Mesenchymal stem cell (in vitro differentiated cells and primary cell): ENCODE data around the gene ARAP3.

Source experiments
- DNase-seq: peaks from one replicate; pipeline ENCODE4 v3.0.0-alpha.2; 2013
- H2AFZ ChIP-seq: one replicate; pipeline ENCODE4 v1.6.1; 2013; ENCODE audit warnings: low read depth, mild to moderate bottlenecking, control low read depth, inconsistent platforms, low read length, moderate library complexity
- H2AK5ac ChIP-seq: 2 replicates; pipeline ENCODE4 v1.6.1; 2013; ENCODE audit warnings: low read length, moderate library complexity, mild to moderate bottlenecking, inconsistent platforms; ENCODE audit not compliant: severe bottlenecking
- H2BK120ac ChIP-seq: one replicate; pipeline ENCODE4 v1.6.1; 2013; ENCODE audit warnings: low read depth, mild to moderate bottlenecking, inconsistent platforms, low read length, moderate library complexity
- H2BK12ac ChIP-seq, 2 experiments: one replicate each; pipeline ENCODE4 v1.6.1; 2013; ENCODE audit warnings: inconsistent platforms in 2 of 2, low read length in 2 of 2, mild to moderate bottlenecking in 2 of 2, moderate library complexity in 2 of 2, control low read depth in 1 of 2
- H2BK15ac ChIP-seq: one replicate; pipeline ENCODE4 v1.6.1; 2013; ENCODE audit warnings: mild to moderate bottlenecking, low read depth, inconsistent platforms; ENCODE audit not compliant: poor library complexity, severe bottlenecking
- H2BK5ac ChIP-seq: 2 replicates; pipeline ENCODE4 v1.6.1; 2013; ENCODE audit warnings: low read depth, mild to moderate bottlenecking, low read length, control low read depth, inconsistent platforms; ENCODE audit not compliant: poor library complexity, severe bottlenecking
- H3K14ac ChIP-seq, 2 experiments: one replicate each; pipeline ENCODE4 v1.6.1; 2013; ENCODE audit warnings: inconsistent platforms in 2 of 2, low read length in 2 of 2, control low read depth in 1 of 2, mild to moderate bottlenecking in 1 of 2, moderate library complexity in 1 of 2
- H3K18ac ChIP-seq, 2 experiments: one replicate each; pipeline ENCODE4 v1.6.1; 2013; ENCODE audit warnings: inconsistent platforms in 2 of 2, low read length in 2 of 2, control low read depth in 1 of 2, low read depth in 1 of 2, mild to moderate bottlenecking in 1 of 2
- H3K23ac ChIP-seq, 2 experiments: one replicate each; pipeline ENCODE4 v1.6.1; 2013; ENCODE audit warnings: inconsistent platforms in 2 of 2, low read length in 2 of 2, mild to moderate bottlenecking in 2 of 2, moderate library complexity in 2 of 2, control low read depth in 1 of 2
- H3K27ac ChIP-seq: 2 replicates; pipeline ENCODE4 v1.5.1; 2013; ENCODE audit warnings: mild to moderate bottlenecking, moderate library complexity, low read length, control low read depth, inconsistent platforms; ENCODE audit not compliant: poor library complexity, severe bottlenecking
- H3K27me3 ChIP-seq, 2 experiments: 2 replicates each; pipeline versions ENCODE4 v1.6.1 to v1.7.0; 2013; ENCODE audit warnings: low read length in 2 of 2, mild to moderate bottlenecking in 2 of 2, moderate library complexity in 2 of 2, control low read depth in 1 of 2, inconsistent platforms in 1 of 2; ENCODE audit not compliant: control insufficient read depth in 1 of 2, insufficient read depth in 1 of 2
- H3K36me3 ChIP-seq, 2 experiments: 2 replicates each; pipeline versions ENCODE4 v1.6.1 to v1.7.0; 2013; ENCODE audit warnings: low read length in 2 of 2, control low read depth in 1 of 2, inconsistent platforms in 1 of 2, low read depth in 1 of 2, mild to moderate bottlenecking in 1 of 2; ENCODE audit not compliant: insufficient read depth in 2 of 2, control insufficient read depth in 1 of 2
- H3K4ac ChIP-seq, 2 experiments: one replicate each; pipeline ENCODE4 v1.6.1; 2013; ENCODE audit warnings: inconsistent platforms in 2 of 2, low read length in 2 of 2, mild to moderate bottlenecking in 2 of 2, moderate library complexity in 2 of 2, control low read depth in 1 of 2, low read depth in 1 of 2
- H3K4me1 ChIP-seq: 2 replicates; pipeline ENCODE4 v1.6.1; 2013; ENCODE audit warnings: low read depth, low read length, control low read depth; ENCODE audit not compliant: control insufficient read depth, insufficient read depth
- H3K4me2 ChIP-seq: 2 replicates; pipeline ENCODE4 v1.6.1; 2013; ENCODE audit warnings: low read length, mild to moderate bottlenecking, inconsistent platforms; ENCODE audit not compliant: poor library complexity, severe bottlenecking
- H3K4me3 ChIP-seq, 2 experiments: 2 replicates each; pipeline versions ENCODE4 v1.5.1 to v1.7.0; 2013; ENCODE audit warnings: low read length in 2 of 2, mild to moderate bottlenecking in 2 of 2, control low read depth in 1 of 2, low read depth in 1 of 2; ENCODE audit not compliant: insufficient read depth in 1 of 2
- H3K79me1 ChIP-seq: replicated peaks from 2 replicates; pipeline ENCODE4 v1.6.1; 2013; ENCODE audit warnings: mild to moderate bottlenecking, control low read depth, low read length, inconsistent platforms; ENCODE audit not compliant: poor library complexity, severe bottlenecking
- H3K9ac ChIP-seq: 2 replicates; pipeline ENCODE4 v1.7.0; 2013; ENCODE audit warnings: mild to moderate bottlenecking, low read length, moderate library complexity
- H3K9me3 ChIP-seq: 2 replicates; pipeline ENCODE4 v1.7.0; 2013; ENCODE audit warnings: mild to moderate bottlenecking, low read length; ENCODE audit not compliant: control insufficient read depth
- H4K8ac ChIP-seq: one replicate; pipeline ENCODE4 v1.6.1; 2013; ENCODE audit warnings: inconsistent platforms, mild to moderate bottlenecking, low read length, moderate library complexity
- H4K91ac ChIP-seq: one replicate; pipeline ENCODE4 v1.6.1; 2013; ENCODE audit warnings: mild to moderate bottlenecking, low read length, inconsistent platforms
- WGBS: methylation state at CpG from one replicate; pipeline ENCODE4 v1.1.7; 2013; ENCODE audit warnings: mixed read lengths; 5-methylcytosine and 5-hydroxymethylcytosine counted together

Gene ARAP3

DNA sequence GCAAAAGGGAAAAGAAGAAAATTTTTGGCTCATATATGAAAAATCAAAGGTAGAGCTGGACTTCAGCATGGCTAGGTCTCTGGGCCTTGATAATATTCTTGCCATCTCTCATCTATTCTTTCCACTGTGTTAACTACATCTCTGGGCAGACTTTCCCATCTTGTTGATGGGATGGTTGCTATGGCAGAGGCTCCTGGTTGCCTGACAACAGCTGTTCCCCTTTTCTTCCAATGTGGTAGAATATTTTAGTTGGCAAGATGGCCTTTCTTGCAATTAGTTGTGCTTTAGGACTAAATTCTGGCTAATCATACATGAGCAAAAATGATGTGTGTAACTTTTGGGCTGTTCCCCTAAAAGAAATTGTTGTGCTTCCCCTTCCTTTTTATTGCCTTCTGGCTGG is 40.2 kb upstream of the ARAP3 start:
- Histone ChIP-seq H3K79me1 (no peaks in the 10 kb centered on the region), H3K4me3 (no peak overlapping the region), H3K23ac (no peak overlapping the region), H2AK5ac (no peak overlapping the region), H3K14ac (no peak overlapping the region), H2AFZ (no peak overlapping the region), H4K8ac (no peak overlapping the region), H2BK12ac (no peak overlapping the region), H3K9ac (no peak overlapping the region), H2BK5ac (no peak overlapping the region), H3K4me1 (no peaks in the 10 kb centered on the region), H3K27me3 (peaks cover 46 to 59% of the 10 kb centered on the region in 2 experiments), H3K9me3 (no peaks in the 10 kb centered on the region), H2BK15ac (no peak overlapping the region), H3K36me3 (no peaks in the 10 kb centered on the region), H4K91ac (no peak overlapping the region), H3K18ac (no peak overlapping the region), H3K27ac (no peak overlapping the region), H2BK120ac (no peak overlapping the region), H3K4ac (no peak overlapping the region), H3K4me2 (no peak overlapping the region)
- DNase-seq = no peak

DNA sequence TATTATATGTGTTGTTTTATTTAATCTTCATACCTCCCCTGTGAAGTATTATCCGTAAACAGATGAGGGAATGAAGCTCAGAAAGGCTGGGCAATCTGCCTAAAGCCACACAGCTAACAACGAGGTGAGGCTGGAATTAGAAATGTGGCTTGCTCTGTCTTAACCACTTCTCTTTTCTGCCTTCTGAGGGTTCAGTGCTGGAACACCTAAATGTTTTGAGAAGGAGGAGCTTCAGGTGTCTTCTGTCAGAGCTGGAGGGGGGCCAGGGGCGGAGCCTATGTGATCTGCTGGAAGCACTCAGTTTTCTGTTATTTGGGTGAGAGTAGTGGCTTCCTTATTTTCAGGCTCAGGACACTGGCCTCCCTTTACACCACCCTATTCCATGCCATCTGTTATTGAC is 35.0 kb upstream of the ARAP3 start:
- H4K91ac ChIP-seq = no peak overlapping the region
- H3K18ac ChIP-seq = no peak overlapping the region
- no peak overlapping the region for H3K14ac ChIP-seq
- no peaks in the 10 kb centered on the region for H3K79me1 ChIP-seq
- no peak overlapping the region for H3K4ac ChIP-seq
- H3K4me2 ChIP-seq = no peak overlapping the region
- H4K8ac ChIP-seq = no peak overlapping the region
- H3K27ac ChIP-seq = no peak overlapping the region
- no peaks in the 10 kb centered on the region for H3K36me3 ChIP-seq
- H3K9ac ChIP-seq = no peak overlapping the region
- no peak overlapping the region for H2AK5ac ChIP-seq
- H2BK5ac ChIP-seq = no peak overlapping the region
- H2BK12ac ChIP-seq = no peak overlapping the region
- peaks cover 52 to 68% of the 10 kb centered on the region in 2 experiments for H3K27me3 ChIP-seq
- no peak overlapping the region for H2BK15ac ChIP-seq
- no peak overlapping the region for H2BK120ac ChIP-seq
- H3K4me3 ChIP-seq = no peak overlapping the region
- H3K4me1 ChIP-seq = peaks cover 2% of the 10 kb centered on the region
- H3K23ac ChIP-seq = no peak overlapping the region
- H3K9me3 ChIP-seq = no peaks in the 10 kb centered on the region
- DNase-seq = no peak
- no peak overlapping the region for H2AFZ ChIP-seq
- WGBS = 87% methylated on average over 2 of the region's 3 CpGs

DNA sequence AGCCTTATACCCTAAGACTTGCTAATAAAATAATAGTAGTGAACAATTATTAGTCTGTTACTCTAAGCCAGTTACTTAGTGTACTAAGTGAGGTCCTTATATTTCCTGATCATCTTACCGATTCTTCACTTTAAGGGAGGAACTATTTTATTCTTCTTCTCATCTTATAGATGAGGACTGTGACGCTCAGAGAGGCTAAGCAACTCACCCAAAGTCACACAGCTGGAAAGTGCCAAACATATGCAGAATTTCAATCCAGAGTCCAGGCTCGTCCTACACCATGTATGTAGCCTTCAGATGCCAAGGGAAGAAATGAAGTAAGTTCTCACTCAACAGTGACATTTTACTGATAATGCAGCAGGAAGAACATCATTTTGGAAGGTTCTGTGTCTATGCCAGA is 34.4 kb upstream of the ARAP3 start:
- no peak overlapping the region for H4K91ac ChIP-seq
- H2AFZ ChIP-seq = no peak overlapping the region
- no peak overlapping the region for H3K14ac ChIP-seq
- peaks cover 56 to 70% of the 10 kb centered on the region in 2 experiments for H3K27me3 ChIP-seq
- no peaks in the 10 kb centered on the region for H3K36me3 ChIP-seq
- 81% methylated on average over 3 of the region's 3 CpGs for WGBS
- no peak overlapping the region for H3K4me2 ChIP-seq
- no peaks in the 10 kb centered on the region for H3K79me1 ChIP-seq
- no peaks in the 10 kb centered on the region for H3K9me3 ChIP-seq
- H4K8ac ChIP-seq = no peak overlapping the region
- H2BK12ac ChIP-seq = no peak overlapping the region
- H3K4me3 ChIP-seq = no peak overlapping the region
- no peak overlapping the region for H2BK15ac ChIP-seq
- H3K4me1 ChIP-seq = peaks cover 2% of the 10 kb centered on the region
- H3K23ac ChIP-seq = no peak overlapping the region
- no peak overlapping the region for H3K27ac ChIP-seq
- H3K4ac ChIP-seq = no peak overlapping the region
- no peak overlapping the region for H2BK120ac ChIP-seq
- DNase-seq = no peak
- H3K18ac ChIP-seq = no peak overlapping the region
- no peak overlapping the region for H3K9ac ChIP-seq
- no peak overlapping the region for H2BK5ac ChIP-seq
- no peak overlapping the region for H2AK5ac ChIP-seq

DNA sequence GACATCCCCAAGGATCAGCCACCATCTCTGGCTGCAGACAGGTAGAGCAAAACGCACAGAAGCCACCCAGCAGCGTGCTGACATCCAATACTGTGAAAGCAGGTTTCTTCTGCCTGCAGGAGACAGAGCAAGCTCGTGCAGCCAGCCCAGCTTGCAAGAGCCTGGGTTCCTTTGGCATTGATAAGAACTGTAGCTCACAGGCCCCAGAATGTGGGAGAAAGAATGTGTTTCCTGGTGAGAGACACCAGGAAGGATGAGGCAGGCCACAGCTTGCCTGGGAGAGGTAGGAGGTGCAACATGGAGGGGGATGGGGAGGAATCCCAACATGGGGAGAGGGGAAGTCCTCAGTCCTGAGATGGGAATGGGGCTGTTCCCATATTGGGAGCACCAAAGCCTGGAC is 34.0 kb upstream of the ARAP3 start:
- no peak overlapping the region for H3K27ac ChIP-seq
- H2BK12ac ChIP-seq = no peak overlapping the region
- no peak overlapping the region for H3K4me3 ChIP-seq
- DNase-seq = no peak
- H2BK15ac ChIP-seq = no peak overlapping the region
- H2BK120ac ChIP-seq = no peak overlapping the region
- H2AK5ac ChIP-seq = no peak overlapping the region
- H3K36me3 ChIP-seq = no peaks in the 10 kb centered on the region
- no peak overlapping the region for H3K14ac ChIP-seq
- no peak overlapping the region for H3K9ac ChIP-seq
- peaks cover 2% of the 10 kb centered on the region for H3K4me1 ChIP-seq
- H4K8ac ChIP-seq = no peak overlapping the region
- WGBS = 28% methylated on average over 3 of the region's 3 CpGs
- peaks cover 61 to 70% of the 10 kb centered on the region in 2 experiments for H3K27me3 ChIP-seq
- no peaks in the 10 kb centered on the region for H3K9me3 ChIP-seq
- H3K79me1 ChIP-seq = no peaks in the 10 kb centered on the region
- H3K4ac ChIP-seq = no peak overlapping the region
- no peak overlapping the region for H3K4me2 ChIP-seq
- H2AFZ ChIP-seq = no peak overlapping the region
- no peak overlapping the region for H2BK5ac ChIP-seq
- H3K18ac ChIP-seq = no peak overlapping the region
- no peak overlapping the region for H3K23ac ChIP-seq
- no peak overlapping the region for H4K91ac ChIP-seq
